GM19328 (cell line): ENCODE data around the gene ADAM33.

Experiments
- ATAC-seq: cut with Tn5 transposase; IDR thresholded peaks from one replicate; pipeline ENCODE4 v1.9.1; 2021; ENCODE audit warnings: mild to moderate bottlenecking, moderate library complexity; ENCODE audit not compliant: unreplicated experiment

The ADAM33 gene

GRCh38 chr20:3651204-3651962 is 30.4 kb downstream of the ADAM33 start:
- no peak for ATAC-seq

- no peak for ATAC-seq
These were observed 32.9 kb downstream of the ADAM33 start for GRCh38 chr20:3648951-3649350.

- no peak for ATAC-seq
These were observed 34.3 kb downstream of the ADAM33 start for GRCh38 chr20:3647473-3647872.

- ATAC-seq = no peak
These were observed 35.2 kb downstream of the ADAM33 start for GRCh38 chr20:3646651-3647050.

GRCh38 chr20:3646067-3646440 is 35.8 kb downstream of the ADAM33 start:
- ATAC-seq = no peak

- no peak for ATAC-seq
These were observed 36.3 kb downstream of the ADAM33 start for GRCh38 chr20:3645309-3646066.

GRCh38 chr20:3640259-3640658 is 41.6 kb downstream of the ADAM33 start:
- ATAC-seq = no peak

- ATAC-seq = no peak
These were observed 46.5 kb downstream of the ADAM33 start for GRCh38 chr20:3635346-3635745.

- ATAC-seq = no peak
These were observed 47.8 kb downstream of the ADAM33 start for GRCh38 chr20:3633913-3634478.

- ATAC-seq = no peak
These were observed 49.4 kb downstream of the ADAM33 start for GRCh38 chr20:3632311-3633004.

GRCh38 chr20:3631534-3631933 is 50.3 kb downstream of the ADAM33 start:
- no peak for ATAC-seq

GRCh38 chr20:3630429-3630828 is 51.4 kb downstream of the ADAM33 start:
- no peak for ATAC-seq

GRCh38 chr20:3629893-3630292 is 51.9 kb downstream of the ADAM33 start:
- ATAC-seq = no peak

- ATAC-seq = no peak
These were observed 53.1 kb downstream of the ADAM33 start for GRCh38 chr20:3628502-3629314.

GRCh38 chr20:3627476-3627875 is 54.3 kb downstream of the ADAM33 start:
- no peak for ATAC-seq

- ATAC-seq = no peak
These were observed 59.4 kb downstream of the ADAM33 start for GRCh38 chr20:3622406-3622805.

GRCh38 chr20:3621111-3621510 is 60.7 kb downstream of the ADAM33 start:
- no peak for ATAC-seq
